Measurements from ENCODE around the gene CAMLG. TPM values are rescaled to one million over a fixed set of nuclear protein-coding genes. Genes with fewer than 3 reads are reported as not detected.
A peak's percentile ranks its signal among the peaks of the same experiment; 100 is the strongest.
"Not testable (repeated sequence)": the region's sequence is repeated elsewhere in the genome, so short reads cannot be mapped to it uniquely, and the experiment has no call there.

Gene CAMLG
- total and polyA plus RNA-seq, 2 of the 13 experiments (the other 11 are each of a cell fraction or from before 2014, with no cell fraction given), result 14.2 to 19.8 TPM

DNA sequence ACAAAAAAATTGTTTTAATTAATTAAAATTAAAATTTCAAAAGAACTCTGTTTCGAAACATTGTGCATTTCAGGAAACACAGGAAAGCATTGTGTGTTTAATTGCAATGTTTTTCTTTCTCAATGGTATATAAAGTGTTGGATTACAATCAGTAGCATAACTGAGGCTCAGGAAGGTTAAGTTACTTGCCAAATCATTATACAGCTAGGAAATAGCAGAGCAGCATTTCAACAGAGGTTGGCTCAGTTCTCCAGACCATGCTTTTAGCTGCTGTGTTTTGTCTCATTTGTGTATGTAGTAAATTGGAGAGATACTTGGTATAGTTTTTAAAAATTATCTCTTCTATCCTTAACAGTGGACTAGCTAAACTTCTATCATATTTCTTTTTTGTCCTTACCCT is 30.0 kb upstream of the CAMLG start (continued):
- TF ChIP-seq ZNF136 (CRISPR knock-in tag; IDR thresholded peaks at IDR 0.05; ENCODE audit: low read depth), result no peak
- no peak for TF ChIP-seq RXRB (CRISPR knock-in tag; IDR thresholded peaks at IDR 0.05; ENCODE audit: borderline replicate concordance)
- TF ChIP-seq ZNF432 (CRISPR knock-in tag; IDR thresholded peaks at IDR 0.05; ENCODE audit: borderline replicate concordance), result no peak

DNA sequence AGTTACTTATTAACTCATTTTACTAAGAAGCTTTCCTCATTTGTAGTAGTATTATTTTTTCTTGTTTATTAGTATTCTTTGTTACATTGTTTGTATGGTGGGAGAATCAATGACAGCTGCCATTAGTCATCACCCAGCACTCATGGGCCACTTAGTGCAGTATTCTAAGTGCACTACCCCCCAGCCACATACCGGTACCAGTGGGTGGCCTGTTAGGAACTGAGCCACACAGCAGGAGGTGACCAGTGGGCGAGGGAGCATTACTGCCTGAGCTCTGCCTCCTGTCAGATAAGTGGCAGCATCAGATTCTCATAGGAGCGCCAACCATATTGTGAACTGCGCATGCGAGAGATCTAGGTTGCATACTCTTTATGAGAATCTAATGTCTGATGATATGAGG is 24.2 kb upstream of the CAMLG start:
- FAIRE-seq (no peak), DNase-seq (ENCODE audit: low spot score) (no peak), ATAC-seq (peak; percentile 35; the same call in 1 of the 3 replicates)
- WGBS (ENCODE audit: low lambda C conversion rate), result 100% methylated on average over 5 of the region's 5 CpGs
- Histone ChIP-seq H3K79me2 (ENCODE audit: insufficient read depth, low read length) (no peaks in the 10 kb centered on the region), H3K4me3 (replicated peaks in 1 of 3; ENCODE audit: insufficient read depth in 1 of 3, low read depth in 2 of 3, low read length in 3 of 3) (no peak overlapping the region), H3K9me3 (ENCODE audit: low read length) (no peaks in the 10 kb centered on the region), H3K36me3 (replicated peaks in 1 of 2; ENCODE audit: control insufficient read depth in 1 of 2, insufficient read depth in 2 of 2, low read length in 2 of 2) (peaks cover 10 to 56% of the 10 kb centered on the region in 2 experiments), H3K9ac (ENCODE audit: insufficient read depth, low read depth, low read length) (no peak overlapping the region), H3K4me1 (ENCODE audit: insufficient read depth, low read length) (no peaks in the 10 kb centered on the region), H4K20me1 (ENCODE audit: insufficient read depth, low read length) (no peaks in the 10 kb centered on the region), H2AFZ (ENCODE audit: low read length) (no peak overlapping the region), H3K27ac (ENCODE audit: extremely low read length, insufficient read depth, low read length) (no peak overlapping the region), H3K27me3 (ENCODE audit: control insufficient read depth in 1 of 2, insufficient read depth in 2 of 2, low read length in 2 of 2) (no peaks in the 10 kb centered on the region), H3K4me2 (ENCODE audit: low read depth, low read length) (no peak overlapping the region)
- ChIA-PET CTCF (ENCODE audit: low intra/inter-chr PET ratio, low total read pairs) (no interaction called here), POLR2A (no interaction called here)
- intact Hi-C loops (cut with micrococcal nuclease; ENCODE audit: unreplicated experiment) (no loop called here), in situ Hi-C loops (cut with HindIII; ENCODE audit: extremely low pct_ligation_motif_present, low pct_unique_long_range_greater_than_20kb) (no loop called here)
- TF ChIP-seq GPN1 (CRISPR knock-in tag; IDR thresholded peaks at IDR 0.05; ENCODE audit: borderline replicate concordance) (no peak), RBM22 (optimal IDR thresholded peaks at IDR 0.05; ENCODE audit: low read length) (peak; percentile 68)
- BruUV-seq (replicated peaks), result no TSS peak

DNA sequence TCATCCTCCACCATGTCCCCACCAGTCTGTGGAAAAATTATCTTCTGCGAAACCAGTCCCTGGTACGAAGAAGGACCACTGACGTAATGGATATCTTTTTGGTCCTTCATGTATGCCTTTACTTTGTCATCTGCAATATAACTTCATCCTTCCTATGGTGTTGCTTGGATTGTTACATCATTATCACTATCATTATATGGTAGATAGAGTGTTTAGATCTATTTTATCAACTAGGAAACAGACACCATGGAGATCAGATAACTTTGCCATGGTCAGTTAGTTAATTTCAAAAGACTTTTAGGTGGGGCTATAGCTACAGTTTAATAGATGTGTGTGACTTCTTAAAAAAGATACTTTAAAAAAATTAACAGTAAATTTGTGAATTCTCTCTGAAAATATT is 23.8 kb upstream of the CAMLG start:
- FAIRE-seq (no peak), DNase-seq (ENCODE audit: low spot score) (no peak), ATAC-seq (no peak)
- 99% methylated on average over 3 of the region's 3 CpGs for WGBS (ENCODE audit: low lambda C conversion rate)
- in situ Hi-C loops (cut with HindIII; ENCODE audit: extremely low pct_ligation_motif_present, low pct_unique_long_range_greater_than_20kb), result no loop called here
- Histone ChIP-seq H3K4me3 (replicated peaks in 1 of 3; ENCODE audit: insufficient read depth in 1 of 3, low read depth in 2 of 3, low read length in 3 of 3) (no peak overlapping the region), H3K4me2 (ENCODE audit: low read depth, low read length) (no peak overlapping the region), H4K20me1 (ENCODE audit: insufficient read depth, low read length) (no peaks in the 10 kb centered on the region), H3K27ac (ENCODE audit: extremely low read length, insufficient read depth, low read length) (no peak overlapping the region), H2AFZ (ENCODE audit: low read length) (no peak overlapping the region), H3K9me3 (ENCODE audit: low read length) (no peaks in the 10 kb centered on the region), H3K4me1 (ENCODE audit: insufficient read depth, low read length) (no peaks in the 10 kb centered on the region), H3K9ac (ENCODE audit: insufficient read depth, low read depth, low read length) (no peak overlapping the region), H3K36me3 (replicated peaks in 1 of 2; ENCODE audit: control insufficient read depth in 1 of 2, insufficient read depth in 2 of 2, low read length in 2 of 2) (peaks cover 14 to 56% of the 10 kb centered on the region in 2 experiments), H3K79me2 (ENCODE audit: insufficient read depth, low read length) (no peaks in the 10 kb centered on the region), H3K27me3 (ENCODE audit: control insufficient read depth in 1 of 2, insufficient read depth in 2 of 2, low read length in 2 of 2) (no peaks in the 10 kb centered on the region)
- intact Hi-C loops (cut with micrococcal nuclease; ENCODE audit: unreplicated experiment), result no loop called here
- peak; percentile 4 for TF ChIP-seq RBM22 (optimal IDR thresholded peaks at IDR 0.05; ENCODE audit: low read length)
- TF ChIP-seq ZNF232 (CRISPR knock-in tag; IDR thresholded peaks at IDR 0.05; ENCODE audit: borderline replicate concordance), result no peak
- TF ChIP-seq NAIF1 (CRISPR knock-in tag; IDR thresholded peaks at IDR 0.05; ENCODE audit: borderline replicate concordance), result no peak
- no peak for TF ChIP-seq TSC22D2 (CRISPR knock-in tag; IDR thresholded peaks at IDR 0.05; ENCODE audit: borderline replicate concordance)
- no peak for TF ChIP-seq ZNF354B (CRISPR knock-in tag; IDR thresholded peaks at IDR 0.05)
- TF ChIP-seq SRSF4 (IDR thresholded peaks at IDR 0.05; ENCODE audit: low read depth, low read length, poor library complexity, severe bottlenecking), result no peak
- no peak for TF ChIP-seq ZNF780A (CRISPR knock-in tag; IDR thresholded peaks at IDR 0.05)
- POLR2A ChIA-PET, result no interaction called here
- no TSS peak for BruUV-seq (replicated peaks)
- CTCF ChIA-PET (ENCODE audit: low intra/inter-chr PET ratio, low total read pairs), result no interaction called here

DNA sequence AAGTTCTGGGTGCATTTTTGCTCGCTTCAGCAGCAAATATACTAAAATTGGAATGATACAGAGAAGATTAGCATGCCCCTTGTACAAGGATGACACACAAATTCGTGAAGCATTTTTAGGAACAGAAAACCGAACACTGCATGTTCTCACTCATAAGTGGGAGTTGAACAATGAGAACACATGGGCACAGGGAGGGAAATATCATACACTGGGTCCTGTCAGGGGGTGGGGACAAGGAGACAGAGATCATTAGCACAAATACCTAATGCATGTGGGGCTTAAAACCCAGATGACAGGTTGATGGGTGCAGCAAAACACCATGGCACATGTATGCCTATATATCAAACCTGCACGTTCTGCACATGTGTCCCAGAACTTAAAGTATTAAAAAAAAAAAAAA is 22.9 kb upstream of the CAMLG start:
- H3K27ac ChIP-seq (ENCODE audit: extremely low read length, insufficient read depth, low read length); CTCF ChIA-PET (ENCODE audit: low intra/inter-chr PET ratio, low total read pairs); H3K9ac ChIP-seq (ENCODE audit: insufficient read depth, low read depth, low read length); H3K4me1 ChIP-seq (ENCODE audit: insufficient read depth, low read length); H3K4me2 ChIP-seq (ENCODE audit: low read depth, low read length); H3K9me3 ChIP-seq (ENCODE audit: low read length); H3K79me2 ChIP-seq (ENCODE audit: insufficient read depth, low read length); FAIRE-seq; ATAC-seq; in situ Hi-C loops (cut with HindIII; ENCODE audit: extremely low pct_ligation_motif_present, low pct_unique_long_range_greater_than_20kb); POLR2A ChIA-PET; H3K4me3 ChIP-seq (replicated peaks in 1 of 3; ENCODE audit: insufficient read depth in 1 of 3, low read depth in 2 of 3, low read length in 3 of 3); H2AFZ ChIP-seq (ENCODE audit: low read length); H4K20me1 ChIP-seq (ENCODE audit: insufficient read depth, low read length); H3K27me3 ChIP-seq (ENCODE audit: control insufficient read depth in 1 of 2, insufficient read depth in 2 of 2, low read length in 2 of 2); DNase-seq (ENCODE audit: low spot score); BruUV-seq (replicated peaks); intact Hi-C loops (cut with micrococcal nuclease; ENCODE audit: unreplicated experiment): not testable (repeated sequence)
- peaks cover 15 to 59% of the 10 kb centered on the region in 2 experiments for H3K36me3 ChIP-seq (replicated peaks in 1 of 2; ENCODE audit: control insufficient read depth in 1 of 2, insufficient read depth in 2 of 2, low read length in 2 of 2)
- 97% methylated on average over 4 of the region's 4 CpGs for WGBS (ENCODE audit: low lambda C conversion rate)
